Forelimb muscle (tissue), 1 donor: ENCODE data around the gene UBL4B. TPM values are rescaled to one million over a fixed set of nuclear protein-coding genes. Genes with fewer than 3 reads are reported as not detected.
"Not testable (repeated sequence)": the region's sequence is repeated elsewhere in the genome, so short reads cannot be mapped to it uniquely, and the experiment has no call there.

ENCODE experiments used
- DNase-seq: peaks from one replicate; pipeline ENCODE4 v3.0.0-alpha.2; 2013; ENCODE audit warnings: low read depth
- polyA plus RNA-seq: library from polyadenylated mRNA; unstranded; fragments of 120-200 nt; gene quantifications from one replicate; pipeline ENCODE4 v1.2.1, GENCODE V29; 2013; ENCODE audit not compliant: insufficient read length

Gene UBL4B
- not detected for polyA plus RNA-seq

DNA sequence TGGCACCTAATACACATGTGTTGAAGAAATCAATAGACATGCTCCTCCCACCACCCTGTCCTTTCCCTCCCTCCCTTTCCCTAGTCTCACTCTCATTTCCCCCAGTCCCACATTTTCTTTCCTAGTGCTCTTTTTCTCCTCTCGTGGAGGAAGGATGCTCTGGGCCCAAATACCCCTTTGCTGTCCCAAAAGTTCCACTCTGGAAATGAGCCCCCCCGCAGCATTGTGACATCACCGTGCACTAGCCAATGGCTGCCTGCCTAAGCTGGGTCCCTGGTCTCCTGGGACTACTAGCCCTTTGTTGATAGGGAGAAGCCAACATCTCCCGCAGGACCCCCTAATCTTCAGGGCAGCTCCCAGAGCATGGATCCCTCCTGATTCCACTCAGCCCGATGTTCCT is at the start of gene UBL4B:
UBL4B (plus strand) TSS at position 301 of the 400 bp plus-strand sequence; CDS start at position 393, 92 bp downstream.
- no peak for DNase-seq

- no peak for DNase-seq
Measured at GRCh38 chr1:110062612-110063011, 49.6 kb upstream of the UBL4B start.

DNA sequence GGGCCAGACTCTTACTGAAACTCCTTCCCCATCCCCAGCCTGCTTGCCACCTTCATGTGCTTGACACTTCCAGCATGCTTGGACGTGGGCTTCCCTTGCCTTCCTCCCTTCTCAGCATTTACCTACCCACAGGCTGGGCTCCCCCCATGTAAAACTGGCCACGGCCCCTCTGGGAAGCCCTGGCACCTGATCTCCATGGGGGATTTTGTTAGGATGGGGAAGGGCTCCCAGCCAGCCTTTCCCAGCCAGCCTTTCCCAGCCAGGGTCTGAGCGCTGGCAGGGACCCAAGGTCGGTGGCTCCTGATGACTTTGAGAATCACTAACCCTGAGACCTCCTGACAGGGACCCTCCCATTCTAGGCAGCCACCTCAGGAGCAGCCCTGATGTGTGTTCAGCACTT is 48.5 kb upstream of the UBL4B start:
- DNase-seq = no peak

DNA sequence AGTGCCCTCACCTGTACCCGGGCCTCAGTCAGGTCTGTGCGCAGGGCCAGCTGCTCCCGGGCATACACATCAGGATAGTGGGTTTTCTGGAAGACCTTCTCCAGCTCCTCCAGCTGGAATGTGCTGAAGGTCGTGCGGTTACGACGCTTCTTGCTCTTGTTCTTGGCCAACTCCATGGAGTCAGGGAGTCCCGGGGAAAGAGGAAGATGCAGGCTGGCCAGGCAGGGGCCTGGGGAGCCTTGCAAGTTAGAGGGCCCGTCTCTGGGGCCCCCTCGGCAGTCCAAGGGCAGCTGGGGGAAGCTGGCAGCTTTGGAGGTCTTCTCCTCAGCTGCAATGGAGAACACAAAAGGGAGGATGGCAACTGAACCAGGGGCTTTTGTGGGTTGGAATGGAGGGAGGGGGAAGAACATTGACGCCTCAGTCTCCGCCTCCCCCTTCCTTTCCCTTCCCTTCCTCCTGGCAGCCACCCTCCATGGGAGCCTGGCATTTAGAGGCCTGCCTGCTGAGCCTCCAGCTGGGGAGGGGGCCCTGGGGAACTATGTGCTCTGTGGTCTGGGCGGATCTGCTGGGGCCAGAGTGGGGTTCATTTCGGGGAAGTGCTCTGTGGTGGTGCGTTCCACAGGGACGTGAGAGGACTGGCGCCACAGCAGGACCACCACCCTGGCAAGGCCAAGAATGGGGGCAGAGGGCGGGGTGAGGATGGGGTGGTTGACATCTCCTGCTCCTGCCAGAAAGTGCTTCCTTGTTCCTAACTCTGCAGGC is 47.5 kb upstream of the UBL4B start:
- DNase-seq = no peak

- no peak for DNase-seq
Measured at GRCh38 chr1:110065841-110066240, 46.4 kb upstream of the UBL4B start.

DNA sequence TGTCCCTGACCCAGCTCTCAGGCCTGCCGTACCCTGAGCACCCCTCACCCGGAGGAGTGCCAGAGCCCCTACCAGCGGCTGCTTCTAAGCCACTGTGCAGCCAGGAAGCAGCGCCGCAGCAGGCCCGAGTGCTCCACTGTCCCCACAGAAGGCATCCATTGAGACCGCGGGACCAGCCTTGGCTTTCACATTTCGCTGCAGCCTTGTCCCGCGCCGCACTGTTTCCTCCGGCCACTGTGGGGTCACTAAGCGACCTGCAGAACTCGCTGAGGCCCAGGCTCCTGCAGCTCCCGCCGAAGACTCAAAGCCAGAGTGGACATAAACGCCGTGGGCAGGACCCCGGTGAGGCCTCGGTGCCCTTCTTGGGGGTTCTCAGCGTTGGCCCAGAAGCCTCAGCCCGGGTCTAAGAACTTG is 44.8 kb upstream of the UBL4B start:
- DNase-seq = no peak

- no peak for DNase-seq
Measured at GRCh38 chr1:110067893-110068645, 44.2 kb upstream of the UBL4B start.

DNA sequence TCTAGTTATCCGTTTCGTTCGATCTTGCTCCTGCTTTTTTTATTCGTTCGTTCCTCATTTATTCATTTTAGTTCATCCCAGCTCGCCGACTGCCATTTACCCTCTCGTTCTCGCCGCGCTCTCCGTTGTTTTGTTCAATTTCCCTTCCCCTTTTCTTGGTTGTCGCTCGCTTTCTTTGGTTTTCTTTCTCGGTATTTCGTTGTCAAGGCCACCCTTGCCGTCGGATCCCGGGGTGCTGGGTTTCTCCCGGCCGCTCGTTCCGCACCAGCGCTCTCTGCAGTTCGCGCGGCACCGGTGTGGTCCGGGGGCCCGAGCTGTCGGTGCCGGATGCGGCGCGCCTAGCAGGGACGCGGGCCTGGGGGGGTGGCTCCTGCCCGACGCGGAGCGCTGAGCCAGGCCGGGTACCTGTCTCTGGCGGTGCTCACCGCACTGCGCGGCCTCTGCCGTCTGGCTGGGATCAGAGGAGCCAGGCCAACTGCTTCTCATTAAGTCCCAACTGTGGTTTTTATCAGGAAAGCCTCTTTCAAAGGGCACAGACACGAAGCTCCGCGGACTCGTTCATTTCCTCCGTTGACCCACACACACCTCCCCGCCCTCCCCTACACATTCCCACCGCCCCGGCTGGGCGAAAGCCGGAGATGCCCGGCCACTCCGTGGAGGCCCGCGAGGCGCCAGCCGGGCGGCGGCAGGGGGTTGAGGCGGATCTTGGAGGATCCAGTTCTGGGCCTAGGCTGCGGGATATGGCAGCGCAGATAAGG is 43.4 kb upstream of the UBL4B start:
- DNase-seq = no peak

- DNase-seq = no peak
Measured at GRCh38 chr1:110069404-110070281, 42.6 kb upstream of the UBL4B start.

GRCh38 chr1:110070282-110070669 is 42.0 kb upstream of the UBL4B start:
- DNase-seq = no peak

GRCh38 chr1:110070671-110071242 is 41.5 kb upstream of the UBL4B start, which contains the start of gene ALX3:
Gene ALX3 (minus strand): TSS chr1:110070672. CDS start chr1:110070612, 60 bp downstream.
- DNase-seq = no peak

DNA sequence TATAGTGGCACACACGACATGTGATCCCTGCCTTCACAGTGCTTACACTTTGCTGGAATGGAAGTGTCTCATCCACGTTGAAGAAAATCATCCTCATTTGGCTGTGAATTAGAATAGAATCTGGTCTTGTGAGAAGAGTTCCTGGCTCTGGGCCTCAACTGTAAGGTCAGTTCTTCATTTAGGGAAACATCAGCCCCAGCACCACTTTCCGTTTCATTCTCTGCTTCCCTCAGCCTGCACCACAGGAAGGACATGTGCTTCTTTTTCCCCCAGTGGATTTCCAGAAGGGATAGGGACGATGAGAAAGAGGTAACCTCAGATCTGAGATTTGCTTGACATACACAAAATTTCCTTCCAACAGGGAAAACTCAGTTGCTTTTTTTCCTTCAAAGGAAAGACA is 38.1 kb upstream of the UBL4B start:
- no peak for DNase-seq

GRCh38 chr1:110076789-110077500 is 35.3 kb upstream of the UBL4B start:
- DNase-seq = no peak

DNA sequence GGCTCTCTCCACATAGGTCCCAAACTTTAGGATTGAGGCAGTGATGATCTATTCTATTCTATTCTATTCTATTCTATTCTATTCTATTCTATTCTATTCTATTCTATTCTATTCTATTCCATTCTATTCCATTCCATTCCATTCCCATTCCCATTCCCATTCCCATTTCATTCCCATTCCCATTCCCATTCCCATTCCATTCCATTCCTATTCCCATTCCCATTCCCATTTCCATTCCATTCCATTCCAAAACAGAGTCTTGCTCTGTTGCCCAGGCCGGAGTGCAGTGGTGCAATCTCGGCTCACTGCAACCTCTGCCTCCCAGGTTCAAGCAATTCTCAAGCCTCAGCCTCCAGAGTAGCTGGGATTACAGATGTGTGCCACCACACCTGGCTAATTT is 32.2 kb upstream of the UBL4B start:
- DNase-seq = not testable (repeated sequence)

DNA sequence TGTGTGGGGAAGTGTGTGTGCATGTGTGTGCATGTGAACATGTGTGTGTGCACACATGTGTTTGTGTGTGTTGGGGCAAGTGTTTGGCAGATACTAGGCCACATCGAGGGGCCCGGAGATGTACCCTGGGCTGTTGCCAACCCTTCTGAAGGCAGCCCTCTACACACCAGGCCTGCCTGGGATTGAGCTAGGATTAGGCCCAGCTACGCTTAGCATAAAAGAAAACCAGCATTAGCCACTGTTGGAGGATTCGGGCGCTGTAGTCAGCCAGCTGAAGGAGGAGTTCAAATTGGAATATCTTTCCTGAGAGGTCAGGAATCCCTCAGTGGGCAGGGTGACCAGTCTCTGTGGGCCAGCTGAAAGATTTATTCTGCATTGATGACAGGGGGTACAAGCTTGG is 31.2 kb upstream of the UBL4B start:
- no peak for DNase-seq

DNA sequence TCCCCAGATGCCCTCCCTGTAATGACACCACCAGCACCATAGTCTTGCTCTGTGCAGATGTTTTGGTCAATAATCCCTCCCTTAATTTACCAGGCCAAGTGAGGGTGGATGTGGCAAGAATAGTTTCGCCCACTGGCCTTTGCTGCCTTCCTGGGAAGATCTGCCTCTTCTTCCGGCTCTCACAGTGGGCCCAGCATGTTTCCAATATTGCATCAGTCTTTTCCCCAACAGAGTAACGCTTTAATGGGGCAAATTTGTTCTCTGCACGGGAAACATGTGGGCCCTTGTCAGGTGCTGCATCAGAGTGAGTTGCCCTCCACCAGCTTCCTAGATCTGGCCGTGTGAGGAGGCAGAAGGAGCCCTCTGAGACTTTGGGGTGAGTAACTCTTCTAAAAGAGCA is 29.8 kb upstream of the UBL4B start:
- DNase-seq = no peak

DNA sequence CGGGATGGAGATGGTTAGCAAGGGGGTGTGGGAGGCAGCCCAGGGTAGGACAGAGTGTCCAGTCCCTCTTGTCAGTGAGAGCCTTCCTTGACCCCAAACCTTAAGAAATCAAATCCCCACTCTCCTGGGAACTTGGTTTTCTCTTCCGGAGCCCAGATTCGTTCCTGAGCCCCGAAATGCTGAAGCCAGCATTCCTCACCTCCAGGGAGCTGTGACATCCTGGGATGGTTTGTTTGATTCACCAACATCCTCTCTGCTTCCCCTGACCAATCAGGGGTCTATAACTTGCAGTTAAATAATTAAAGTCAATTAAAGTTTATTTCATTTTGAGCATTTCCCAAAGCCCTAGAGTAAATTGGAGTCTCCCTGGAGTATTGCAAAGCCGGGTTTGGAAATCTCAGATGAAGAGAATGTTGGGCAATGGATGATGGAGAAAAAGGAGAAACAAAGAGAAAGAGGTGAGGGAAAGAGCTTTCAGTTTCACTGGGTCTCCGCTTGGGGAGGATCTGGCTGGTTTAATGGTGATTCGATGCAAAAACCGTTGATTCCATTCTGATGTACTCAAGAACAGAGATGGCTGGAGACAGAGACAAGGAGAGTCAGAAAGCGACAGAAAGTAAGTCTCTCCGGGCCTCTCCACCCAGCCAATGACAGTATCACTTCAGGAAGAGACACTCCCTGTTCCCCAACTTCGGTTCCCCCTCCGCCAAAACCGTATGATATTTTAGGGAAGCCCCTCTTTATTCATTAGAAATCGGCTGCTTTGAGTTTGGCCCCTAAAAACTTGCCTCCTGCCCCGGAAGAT is 29.0 kb upstream of the UBL4B start:
- no peak for DNase-seq

GRCh38 chr1:110083866-110084226 is 28.4 kb upstream of the UBL4B start:
- DNase-seq = no peak
